Measurements from ENCODE around the gene EPB41L3. TPM values are rescaled to one million over a fixed set of nuclear protein-coding genes. Genes with fewer than 3 reads are reported as not detected.

EPB41L3 gene
- total and polyA plus RNA-seq, 4 experiments from 2014 or later = 0.89 to 3.3 (median 3.2) TPM; not detected in 1

DNA sequence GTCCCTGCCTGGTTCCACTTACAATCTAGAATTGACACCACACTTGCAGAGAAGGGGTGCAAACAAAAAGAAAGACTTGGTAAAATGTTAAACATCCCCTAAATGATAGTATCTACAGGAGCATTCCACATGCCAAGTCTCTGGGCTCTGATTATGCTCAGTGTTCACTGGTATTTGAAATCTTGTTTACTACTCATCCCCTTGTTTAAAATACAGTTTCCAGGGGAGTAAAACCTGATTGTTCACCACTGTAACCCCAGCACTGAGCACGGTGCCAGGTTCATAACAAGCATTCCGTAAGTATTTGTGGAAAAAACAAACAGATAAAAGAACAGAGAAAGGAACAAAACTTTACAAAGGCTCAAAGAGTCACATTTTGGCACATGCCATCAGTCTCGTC, 11.7 kb downstream of the EPB41L3 start:
- peaks cover 0 to 3% (median under 1%) of the 10 kb centered on the region in 8 donors for H3K9me3 Mint-ChIP-seq
- H3K4me3 Mint-ChIP-seq = no peak overlapping the region
- H3K4me1 Mint-ChIP-seq = no peaks in the 10 kb centered on the region
- Histone ChIP-seq H3K9me3 (ENCODE audit: control insufficient read depth in 1 of 2, low read length in 2 of 2) (no peaks in the 10 kb centered on the region), H3K27me3 (ENCODE audit: insufficient read depth, low read length) (no peaks in the 10 kb centered on the region), H3K36me3 (ENCODE audit: insufficient read depth, low read length) (no peaks in the 10 kb centered on the region), H3K27ac (ENCODE audit: low read depth, low read length) (no peak overlapping the region), H3K4me3 (ENCODE audit: low read length in 2 of 2) (no peak overlapping the region), H3K4me1 (ENCODE audit: insufficient read depth, low read length) (no peaks in the 10 kb centered on the region)
- ChIA-PET CTCF (ENCODE audit: partially characterized antibody) (interaction anchor here (0.9 kb wide), 1 partner anchor 9 kb away, joined by 3 read pairs; no protein-coding TSS in a partner anchor), POLR2A (ENCODE audit: partially characterized antibody) (no interaction called here)
- no peak for DNase-seq
- peaks cover 5 to 12% of the 10 kb centered on the region in 2 donors for H3K27me3 Mint-ChIP-seq
- H3K36me3 Mint-ChIP-seq = no peaks in the 10 kb centered on the region
- intact Hi-C loops (cut with micrococcal nuclease) = no loop called here
- H3K27ac Mint-ChIP-seq = no peak overlapping the region

DNA sequence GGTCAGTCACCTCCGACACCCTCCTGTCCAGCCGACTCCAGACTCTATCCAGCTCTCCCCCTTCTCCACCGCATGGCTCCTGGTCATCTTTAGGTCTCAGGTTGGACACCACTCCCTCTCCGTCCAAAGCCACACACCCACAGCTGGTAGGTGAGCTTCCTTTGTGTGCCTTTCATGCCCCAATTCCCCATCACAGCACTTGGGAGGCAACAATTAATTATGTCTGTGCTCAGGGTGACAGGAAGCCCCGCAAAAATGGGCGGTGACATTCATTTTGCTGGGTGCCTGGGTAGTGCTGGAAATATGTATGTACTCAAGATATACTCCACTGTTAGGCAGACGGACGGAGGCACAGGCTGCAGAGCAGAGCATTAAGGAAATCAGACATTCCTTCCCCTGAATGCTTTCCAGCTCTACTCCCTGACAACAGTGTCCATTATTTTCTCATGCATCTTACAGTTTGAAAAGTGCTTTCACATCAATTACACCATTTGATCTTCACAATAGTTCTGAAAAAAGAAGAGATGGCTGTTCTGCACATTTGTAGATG, 13.1 kb downstream of the EPB41L3 start:
- ChIA-PET CTCF (ENCODE audit: partially characterized antibody) (no interaction called here), POLR2A (ENCODE audit: partially characterized antibody) (interaction anchor here (1.1 kb wide), 1 partner anchor 293 kb away, joined by 3 read pairs; no protein-coding TSS in a partner anchor)
- DNase-seq = no peak
- no peak overlapping the region for H3K4me3 ChIP-seq (ENCODE audit: low read length in 2 of 2)
- Mint-ChIP-seq H3K4me1 (no peaks in the 10 kb centered on the region), H3K36me3 (no peaks in the 10 kb centered on the region), H3K27ac (no peak overlapping the region), H3K27me3 (peaks cover 5 to 13% of the 10 kb centered on the region in 2 donors), H3K4me3 (no peak overlapping the region), H3K9me3 (peaks cover 0 to 3% (median under 1%) of the 10 kb centered on the region in 8 donors)
- intact Hi-C loops (cut with micrococcal nuclease) = no loop called here
- no peaks in the 10 kb centered on the region for H3K4me1 ChIP-seq (ENCODE audit: insufficient read depth, low read length)
- H3K36me3 ChIP-seq (ENCODE audit: insufficient read depth, low read length) = no peaks in the 10 kb centered on the region
- H3K27ac ChIP-seq (ENCODE audit: low read depth, low read length) = no peak overlapping the region
- H3K27me3 ChIP-seq (ENCODE audit: insufficient read depth, low read length) = no peaks in the 10 kb centered on the region
- no peaks in the 10 kb centered on the region for H3K9me3 ChIP-seq (ENCODE audit: control insufficient read depth in 1 of 2, low read length in 2 of 2)

DNA sequence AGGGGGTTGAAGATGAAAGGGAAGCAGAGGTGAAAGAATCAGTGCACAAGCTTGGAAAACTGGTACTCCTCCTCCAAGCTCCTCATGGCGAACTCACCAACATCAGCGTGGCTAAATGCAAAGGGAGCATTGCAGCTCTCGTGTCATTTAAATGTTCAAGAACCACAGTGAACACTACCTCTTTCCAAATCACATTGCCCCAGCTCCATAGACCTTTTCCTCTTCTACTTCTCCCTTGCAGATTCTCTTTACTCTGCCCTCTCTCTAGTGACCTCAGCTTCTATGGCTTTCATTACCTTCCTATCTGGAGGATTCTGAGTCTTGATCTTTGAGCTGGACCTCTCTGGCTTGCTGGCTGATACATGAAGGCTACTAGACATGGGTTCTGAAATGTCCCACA, 14.3 kb downstream of the EPB41L3 start:
- no peaks in the 10 kb centered on the region for H3K36me3 Mint-ChIP-seq
- no peaks in the 10 kb centered on the region for H3K36me3 ChIP-seq (ENCODE audit: insufficient read depth, low read length)
- H3K27me3 Mint-ChIP-seq = peaks cover 0 to 13% of the 10 kb centered on the region in 2 donors

DNA sequence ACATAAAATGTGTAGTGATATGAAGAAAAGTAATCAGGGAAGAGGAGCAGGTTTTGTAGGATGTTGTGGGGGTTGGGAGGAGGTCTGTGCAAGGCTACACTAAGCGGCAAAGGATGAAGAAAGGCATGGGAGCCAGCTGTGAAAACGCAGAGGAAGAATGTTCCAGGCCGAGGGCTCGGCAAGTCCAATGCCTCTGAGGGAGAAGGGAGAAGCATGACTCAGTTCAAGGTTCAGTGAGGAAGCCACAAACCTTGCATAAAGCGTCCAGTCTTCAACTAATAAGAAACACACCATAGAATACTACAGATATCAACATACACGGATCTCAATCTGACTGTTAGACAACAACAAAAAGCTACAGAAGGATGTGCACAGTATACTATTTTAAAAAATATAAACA, 16.2 kb downstream of the EPB41L3 start:
- POLR2A ChIA-PET (ENCODE audit: partially characterized antibody) = no interaction called here
- no peaks in the 10 kb centered on the region for H3K36me3 ChIP-seq (ENCODE audit: insufficient read depth, low read length)
- H3K4me3 ChIP-seq (ENCODE audit: low read length in 2 of 2) = no peak overlapping the region
- DNase-seq = no peak
- no peak overlapping the region for H3K27ac ChIP-seq (ENCODE audit: low read depth, low read length)
- H3K4me1 ChIP-seq (ENCODE audit: insufficient read depth, low read length) = no peaks in the 10 kb centered on the region
- H3K27me3 ChIP-seq (ENCODE audit: insufficient read depth, low read length) = no peaks in the 10 kb centered on the region
- no peaks in the 10 kb centered on the region for H3K9me3 ChIP-seq (ENCODE audit: control insufficient read depth in 1 of 2, low read length in 2 of 2)
- Mint-ChIP-seq H3K9me3 (peaks cover 0 to 2% (median 0%) of the 10 kb centered on the region in 8 donors), H3K4me3 (no peak overlapping the region), H3K4me1 (no peaks in the 10 kb centered on the region), H3K27ac (no peak overlapping the region), H3K36me3 (no peaks in the 10 kb centered on the region), H3K27me3 (peaks cover 0 to 12% of the 10 kb centered on the region in 2 donors)
- CTCF ChIA-PET (ENCODE audit: partially characterized antibody) = no interaction called here
- intact Hi-C loops (cut with micrococcal nuclease) = no loop called here

More for the DNA sequence above, 14.3 kb downstream of the EPB41L3 start:
- DNase-seq = no peak
- Mint-ChIP-seq H3K27ac (peak overlapping the region in 1 of 7 donors; percentile 75), H3K4me1 (no peaks in the 10 kb centered on the region), H3K4me3 (peak overlapping the region in 1 of 8 donors; percentile 36), H3K9me3 (peaks cover 0 to 2% (median 0%) of the 10 kb centered on the region in 8 donors)
- POLR2A ChIA-PET (ENCODE audit: partially characterized antibody) = interaction anchor here (1.1 kb wide), 1 partner anchor 292 kb away, joined by 3 read pairs; no protein-coding TSS in a partner anchor
- H3K4me3 ChIP-seq (ENCODE audit: low read length in 2 of 2) = no peak overlapping the region
- H3K4me1 ChIP-seq (ENCODE audit: insufficient read depth, low read length) = no peaks in the 10 kb centered on the region
- H3K27ac ChIP-seq (ENCODE audit: low read depth, low read length) = no peak overlapping the region
- CTCF ChIA-PET (ENCODE audit: partially characterized antibody) = no interaction called here
- no peaks in the 10 kb centered on the region for H3K27me3 ChIP-seq (ENCODE audit: insufficient read depth, low read length)
- no peaks in the 10 kb centered on the region for H3K9me3 ChIP-seq (ENCODE audit: control insufficient read depth in 1 of 2, low read length in 2 of 2)
- intact Hi-C loops (cut with micrococcal nuclease) = no loop called here

DNA sequence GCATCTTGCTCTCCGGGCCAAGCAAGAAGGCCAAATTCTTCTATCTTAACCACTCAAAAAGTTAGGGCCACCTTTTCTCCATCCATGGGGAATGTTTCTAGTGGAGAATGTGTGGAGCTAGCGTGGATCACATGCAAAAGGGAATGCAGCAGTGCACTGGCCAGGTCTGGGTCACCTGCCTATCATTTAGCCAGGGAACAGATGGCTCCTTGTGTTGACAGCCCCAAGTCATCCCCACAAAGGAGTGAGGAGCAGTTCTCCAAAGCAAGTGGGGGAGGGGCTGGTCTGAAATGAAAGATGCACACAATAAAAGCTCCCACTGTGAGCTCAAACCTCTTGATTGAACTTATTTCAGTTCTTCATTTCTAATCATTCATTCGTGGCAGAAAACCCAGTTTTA, 19.1 kb downstream of the EPB41L3 start:
- no peak overlapping the region for H3K27ac ChIP-seq (ENCODE audit: low read depth, low read length)
- H3K4me1 ChIP-seq (ENCODE audit: insufficient read depth, low read length) = no peaks in the 10 kb centered on the region
- CTCF ChIA-PET (ENCODE audit: partially characterized antibody) = no interaction called here
- DNase-seq = no peak
- H3K4me3 Mint-ChIP-seq = no peak overlapping the region
- H3K9me3 Mint-ChIP-seq = peaks cover 0 to 2% (median 0%) of the 10 kb centered on the region in 8 donors
- POLR2A ChIA-PET (ENCODE audit: partially characterized antibody) = no interaction called here
- H3K4me3 ChIP-seq (ENCODE audit: low read length in 2 of 2) = no peak overlapping the region
- peaks cover 0 to 4% of the 10 kb centered on the region in 2 donors for H3K27me3 Mint-ChIP-seq
- intact Hi-C loops (cut with micrococcal nuclease) = no loop called here
- H3K36me3 ChIP-seq (ENCODE audit: insufficient read depth, low read length) = no peaks in the 10 kb centered on the region
- no peaks in the 10 kb centered on the region for H3K36me3 Mint-ChIP-seq
- H3K27ac Mint-ChIP-seq = no peak overlapping the region
- H3K9me3 ChIP-seq (ENCODE audit: control insufficient read depth in 1 of 2, low read length in 2 of 2) = no peaks in the 10 kb centered on the region
- H3K4me1 Mint-ChIP-seq = no peaks in the 10 kb centered on the region
- no peaks in the 10 kb centered on the region for H3K27me3 ChIP-seq (ENCODE audit: insufficient read depth, low read length)

DNA sequence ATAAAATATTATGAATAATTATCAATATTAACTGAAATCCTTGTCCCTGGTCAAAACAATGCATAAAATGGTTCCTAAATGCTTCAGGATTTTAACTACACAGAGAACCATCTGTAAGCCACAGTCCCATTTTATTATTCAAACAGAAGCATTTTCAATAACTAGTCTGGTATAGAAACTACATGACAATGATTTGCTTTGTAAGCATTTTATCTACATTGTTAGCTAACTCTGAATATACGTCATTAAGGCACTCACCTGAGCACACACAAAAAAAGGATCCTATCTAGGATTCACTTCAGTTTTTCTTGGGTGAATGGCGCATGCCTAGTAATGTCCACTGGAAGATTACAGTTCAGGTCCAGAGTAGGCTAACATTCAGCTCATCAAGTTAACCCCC, 22.8 kb downstream of the EPB41L3 start:
- CTCF ChIA-PET (ENCODE audit: partially characterized antibody) = no interaction called here
- H3K27ac ChIP-seq (ENCODE audit: low read depth, low read length) = no peak overlapping the region
- no peaks in the 10 kb centered on the region for H3K36me3 Mint-ChIP-seq
- H3K4me1 Mint-ChIP-seq = no peaks in the 10 kb centered on the region
- H3K4me3 ChIP-seq (ENCODE audit: low read length in 2 of 2) = no peak overlapping the region
- no peak for DNase-seq
- H3K9me3 ChIP-seq (ENCODE audit: control insufficient read depth in 1 of 2, low read length in 2 of 2) = no peaks in the 10 kb centered on the region
- H3K36me3 ChIP-seq (ENCODE audit: insufficient read depth, low read length) = no peaks in the 10 kb centered on the region
- no peaks in the 10 kb centered on the region for H3K4me1 ChIP-seq (ENCODE audit: insufficient read depth, low read length)
- no peak overlapping the region for H3K4me3 Mint-ChIP-seq
- H3K27ac Mint-ChIP-seq = no peak overlapping the region
- no peaks in the 10 kb centered on the region for H3K9me3 Mint-ChIP-seq
- POLR2A ChIA-PET (ENCODE audit: partially characterized antibody) = no interaction called here
- H3K27me3 Mint-ChIP-seq = peaks cover 0 to 10% of the 10 kb centered on the region in 2 donors
- intact Hi-C loops (cut with micrococcal nuclease) = no loop called here
- no peaks in the 10 kb centered on the region for H3K27me3 ChIP-seq (ENCODE audit: insufficient read depth, low read length)

DNA sequence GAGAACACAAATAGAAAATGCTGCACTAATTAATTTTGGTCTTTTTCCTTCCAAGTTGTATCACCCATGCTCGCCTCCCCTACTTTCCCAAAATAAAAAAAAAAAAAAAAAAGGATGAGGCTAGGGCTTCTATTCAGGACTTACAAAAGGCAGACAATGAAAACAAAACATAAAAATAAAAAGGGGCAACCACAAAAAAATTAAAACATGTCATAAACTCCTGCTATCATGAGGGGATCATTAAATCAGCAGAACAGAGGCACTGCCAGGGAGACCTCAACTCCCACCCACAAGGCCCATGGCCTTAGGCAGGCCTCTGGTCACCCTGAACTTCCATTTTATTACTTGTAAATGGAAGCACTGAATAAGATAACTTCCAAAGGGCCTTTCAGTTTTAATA, 23.3 kb downstream of the EPB41L3 start:
- Histone ChIP-seq H3K9me3 (ENCODE audit: control insufficient read depth in 1 of 2, low read length in 2 of 2) (no peaks in the 10 kb centered on the region), H3K27ac (ENCODE audit: low read depth, low read length) (no peak overlapping the region), H3K4me3 (ENCODE audit: low read length in 2 of 2) (no peak overlapping the region), H3K36me3 (ENCODE audit: insufficient read depth, low read length) (no peaks in the 10 kb centered on the region), H3K27me3 (ENCODE audit: insufficient read depth, low read length) (no peaks in the 10 kb centered on the region), H3K4me1 (ENCODE audit: insufficient read depth, low read length) (no peaks in the 10 kb centered on the region)
- H3K9me3 Mint-ChIP-seq = no peaks in the 10 kb centered on the region
- H3K27ac Mint-ChIP-seq = no peak overlapping the region
- ChIA-PET CTCF (ENCODE audit: partially characterized antibody) (no interaction called here), POLR2A (ENCODE audit: partially characterized antibody) (no interaction called here)
- no peak overlapping the region for H3K4me3 Mint-ChIP-seq
- no peak for DNase-seq
- H3K27me3 Mint-ChIP-seq = peaks cover 0 to 9% of the 10 kb centered on the region in 2 donors
- no peaks in the 10 kb centered on the region for H3K36me3 Mint-ChIP-seq
- H3K4me1 Mint-ChIP-seq = peaks cover 0 to 1% (median under 1%) of the 10 kb centered on the region in 4 donors
- intact Hi-C loops (cut with micrococcal nuclease) = no loop called here
